GM21529 (cell line): ENCODE measurements around the gene HACD4.
A peak's percentile ranks its signal among the peaks of the same experiment; 100 is the strongest.

Experiments
- ATAC-seq: cut with Tn5 transposase; IDR thresholded peaks from one replicate; pipeline ENCODE4 v1.9.1; 2021; ENCODE audit not compliant: unreplicated experiment

HACD4 gene, protein sequence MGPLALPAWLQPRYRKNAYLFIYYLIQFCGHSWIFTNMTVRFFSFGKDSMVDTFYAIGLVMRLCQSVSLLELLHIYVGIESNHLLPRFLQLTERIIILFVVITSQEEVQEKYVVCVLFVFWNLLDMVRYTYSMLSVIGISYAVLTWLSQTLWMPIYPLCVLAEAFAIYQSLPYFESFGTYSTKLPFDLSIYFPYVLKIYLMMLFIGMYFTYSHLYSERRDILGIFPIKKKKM

GRCh38 chr9:21031091-21031807 lies at the start of gene HACD4:
HACD4 (minus strand) TSS chr9:21031640; CDS start chr9:21031590, 50 bp downstream.
- ATAC-seq, result peak; percentile 85

- no peak for ATAC-seq
These were observed 49.4 kb upstream of the HACD4 start for GRCh38 chr9:21080793-21081192.

- no peak for ATAC-seq
These were observed 47.3 kb upstream of the HACD4 start for GRCh38 chr9:21078702-21079101.

DNA sequence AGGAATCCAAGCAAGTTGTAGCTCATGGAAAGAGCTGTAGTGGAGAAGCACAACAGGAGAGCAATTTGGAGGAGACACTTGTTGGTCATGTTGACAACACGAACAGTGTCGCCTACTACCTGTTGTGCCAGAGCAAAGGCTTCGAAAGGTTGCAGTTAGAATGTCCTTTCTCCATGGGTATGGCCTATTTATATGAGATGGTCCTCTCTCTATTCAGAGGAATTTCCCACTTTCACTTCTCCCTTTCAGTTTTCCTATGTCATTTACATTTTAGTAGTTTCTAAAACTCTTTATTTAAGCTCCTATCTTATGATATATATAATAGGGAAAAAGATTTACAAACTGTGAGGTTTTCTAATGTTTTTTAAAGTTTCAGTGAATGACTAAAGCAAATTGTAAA lies 46.3 kb upstream of the HACD4 start, which contains the start of gene IFNB1:
Gene IFNB1, minus strand, starts transcription at position 162 of the 400 bp plus-strand sequence. Its CDS starts 73 bp downstream, at position 89.
- ATAC-seq, result no peak

- ATAC-seq, result no peak
These were observed 44.0 kb upstream of the HACD4 start for GRCh38 chr9:21075484-21075883.

GRCh38 chr9:21070906-21071305 lies 39.5 kb upstream of the HACD4 start:
- ATAC-seq, result no peak

GRCh38 chr9:21070171-21070571 lies 38.7 kb upstream of the HACD4 start:
- no peak for ATAC-seq

- ATAC-seq, result peak; percentile 70
These were observed 29.6 kb upstream of the HACD4 start for GRCh38 chr9:21060919-21061561.

DNA sequence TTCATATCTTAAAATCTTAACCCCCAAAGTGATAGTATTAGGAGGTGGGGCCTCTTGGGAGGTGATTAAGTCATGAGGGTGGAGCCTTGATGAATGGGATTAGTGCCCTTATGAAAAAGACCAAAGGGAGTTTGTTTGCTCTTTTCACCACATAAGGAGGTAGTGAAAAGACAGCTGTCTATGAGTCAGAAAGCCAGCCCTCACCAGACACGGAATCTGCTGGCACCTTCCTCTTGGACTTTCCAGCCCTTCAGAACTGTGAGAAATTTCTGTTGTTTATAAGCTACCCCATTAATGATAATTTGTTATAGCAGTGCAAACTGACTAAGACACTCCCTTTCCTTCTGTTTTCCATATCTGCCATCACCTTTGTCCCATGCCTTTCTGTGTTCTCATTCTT lies 25.5 kb upstream of the HACD4 start:
- ATAC-seq, result no peak

DNA sequence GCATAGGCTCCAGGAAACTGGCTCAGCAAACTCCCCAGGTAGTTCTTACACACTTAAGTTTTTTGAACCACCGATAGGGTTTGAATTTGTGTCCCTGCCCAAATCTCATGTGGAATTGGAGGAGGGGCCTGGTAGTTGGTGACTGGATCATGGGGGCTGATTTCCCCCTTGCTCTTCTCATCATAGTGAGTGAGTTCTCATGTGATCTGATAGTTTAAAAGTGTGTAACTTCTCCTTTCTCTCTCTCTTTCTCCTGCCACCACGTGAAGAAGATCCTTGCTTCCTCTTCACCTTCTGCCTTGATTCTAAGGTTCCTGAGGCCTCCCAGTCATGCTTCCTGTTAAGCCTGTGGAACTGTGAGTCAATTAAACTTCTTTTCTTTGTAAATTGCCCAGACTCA lies 22.4 kb upstream of the HACD4 start:
- ATAC-seq, result no peak

- ATAC-seq, result no peak
These were observed 15.8 kb upstream of the HACD4 start for GRCh38 chr9:21047281-21047691.

GRCh38 chr9:21043841-21044240 lies 12.4 kb upstream of the HACD4 start:
- ATAC-seq, result no peak

GRCh38 chr9:21042466-21042865 lies 11.0 kb upstream of the HACD4 start:
- no peak for ATAC-seq

DNA sequence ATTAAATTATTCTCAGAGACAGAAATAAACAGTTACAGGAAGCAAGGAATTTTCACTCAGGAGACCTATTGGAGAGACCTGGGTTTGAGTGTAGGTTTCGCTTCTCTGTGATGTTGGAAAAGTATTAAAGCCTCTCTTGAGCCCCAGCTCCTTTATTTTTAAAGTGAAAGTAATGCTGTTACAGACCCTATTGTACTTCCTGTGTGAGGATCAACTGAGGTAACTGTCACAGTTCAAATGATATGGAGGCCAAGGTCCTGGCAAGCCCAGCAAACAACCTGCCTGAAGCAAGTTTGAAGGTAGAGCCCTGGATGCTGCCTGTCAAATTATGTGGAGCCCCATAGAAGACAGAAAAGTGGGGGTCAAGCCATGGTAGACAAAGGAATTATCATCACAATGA lies 7.9 kb upstream of the HACD4 start:
- no peak for ATAC-seq

- no peak for ATAC-seq
These were observed 5.8 kb upstream of the HACD4 start for GRCh38 chr9:21037278-21037677.

DNA sequence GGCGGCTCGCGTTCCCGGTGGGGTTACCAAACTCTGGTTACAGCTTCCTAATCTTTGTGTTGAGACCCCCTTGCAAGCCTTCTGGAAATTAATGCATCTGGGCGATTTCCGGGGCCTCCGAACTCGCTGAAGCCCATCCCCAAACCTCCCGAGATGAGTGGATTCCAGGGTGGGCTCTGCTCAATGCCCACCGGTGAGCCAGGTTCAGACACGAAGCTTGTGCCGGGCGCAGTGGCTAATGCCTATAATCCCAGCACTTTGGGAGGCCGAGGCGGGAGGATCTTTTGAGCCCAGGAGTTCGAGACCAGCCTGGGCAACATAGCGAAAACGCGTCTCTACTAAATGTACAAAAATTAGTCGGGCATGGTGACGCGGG lies 356 bp upstream of the HACD4 start:
- no peak for ATAC-seq

GRCh38 chr9:21030389-21031035 lies 928 bp downstream of the HACD4 start:
- peak; percentile 66 for ATAC-seq

DNA sequence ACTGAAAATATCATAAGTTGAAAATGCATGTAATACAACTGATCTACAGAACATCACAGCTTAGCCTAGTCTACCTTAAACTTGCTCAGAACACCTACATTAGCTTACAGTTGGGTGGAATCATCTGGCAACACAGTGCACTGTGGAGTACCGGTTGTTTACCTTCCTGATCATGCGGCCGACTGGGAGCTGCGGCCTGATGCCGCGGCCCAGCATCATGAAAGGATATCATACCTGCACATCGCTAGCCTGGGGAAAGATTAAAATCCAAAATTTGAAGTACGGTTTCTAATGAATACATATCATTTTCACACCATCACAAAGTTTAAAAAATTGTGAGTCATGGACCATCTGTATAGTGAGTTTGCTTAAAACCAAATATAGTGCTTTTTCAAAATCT lies 1.8 kb downstream of the HACD4 start:
- ATAC-seq, result no peak

DNA sequence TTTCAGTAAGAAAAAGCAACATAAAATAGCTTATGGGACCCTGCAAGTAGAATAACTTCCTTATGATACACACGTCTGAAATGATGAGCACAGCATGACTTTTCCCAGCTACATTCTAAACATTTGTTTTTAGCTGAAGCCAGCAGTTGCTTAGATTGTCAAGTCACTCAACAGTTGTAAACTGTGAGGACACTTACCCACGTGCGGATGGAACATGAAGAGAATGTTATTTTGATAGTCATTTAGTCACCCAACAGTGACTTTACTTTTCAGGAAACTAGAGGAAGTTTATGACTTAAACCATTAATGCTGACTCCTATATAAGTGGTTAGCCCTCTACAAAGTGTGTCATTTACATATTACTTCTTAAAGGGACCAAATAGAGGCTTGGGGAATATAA lies 3.0 kb downstream of the HACD4 start:
- ATAC-seq, result no peak

DNA sequence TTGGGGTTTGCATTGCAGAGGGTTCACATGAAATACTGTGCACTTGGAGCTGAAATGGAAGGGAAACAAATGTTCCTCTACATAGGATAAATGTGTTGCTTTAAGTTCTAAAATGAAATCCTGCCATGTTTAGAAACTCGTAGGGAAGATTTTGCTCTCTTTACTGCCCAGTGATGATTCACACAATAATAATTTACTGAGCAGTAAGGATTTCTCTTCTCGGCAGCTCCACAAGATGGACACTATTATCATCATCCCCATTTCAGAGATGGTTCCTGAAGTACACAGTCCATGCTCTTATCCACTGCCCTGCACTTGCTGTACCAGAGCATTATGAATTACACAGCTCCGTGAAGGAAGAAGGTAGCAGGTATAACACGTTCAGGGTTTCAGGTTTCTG lies 4.1 kb downstream of the HACD4 start:
- ATAC-seq, result no peak

- ATAC-seq, result no peak
These were observed 7.6 kb downstream of the HACD4 start for GRCh38 chr9:21023861-21024260.

DNA sequence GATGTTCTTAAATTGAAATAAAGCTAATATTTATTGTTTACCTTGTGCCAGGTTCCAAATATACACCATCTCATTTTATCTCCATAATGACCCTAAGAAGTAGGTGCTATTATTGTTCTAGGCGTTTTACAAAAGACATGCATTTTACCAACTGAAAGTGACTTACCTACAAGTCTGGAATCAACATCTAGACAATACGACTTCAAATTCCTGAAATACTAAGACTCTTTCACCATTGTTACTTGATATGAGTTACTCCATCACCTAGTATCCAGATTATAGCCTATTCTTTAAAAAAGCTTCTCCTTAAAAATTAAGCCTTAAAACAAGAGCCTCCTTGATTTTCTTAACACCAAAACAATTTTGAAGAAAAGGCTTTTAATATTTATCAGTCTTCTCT lies 13.3 kb downstream of the HACD4 start:
- ATAC-seq, result no peak
